Measurements from ENCODE around the gene PREPL. TPM values are rescaled to one million over a fixed set of nuclear protein-coding genes. Genes with fewer than 3 reads are reported as not detected.

Gene PREPL
- total and polyA plus RNA-seq, 2 of the 4 experiments (the other 2 are of a cell fraction): 27.6 to 39.6 TPM

- Histone ChIP-seq H3K56ac (ENCODE audit: extremely low read depth, insufficient read depth, low read length) (no peak overlapping the region), H3K14ac (replicated peaks; ENCODE audit: low read depth, low read length) (no peak overlapping the region), H3K9me1 (ENCODE audit: insufficient read depth, low read length) (no peaks in the 10 kb centered on the region), H3K23ac (ENCODE audit: low read depth, low read length) (no peak overlapping the region), H2BK15ac (ENCODE audit: low read depth, low read length) (no peak overlapping the region), H2BK120ac (ENCODE audit: low read depth, low read length) (no peak overlapping the region), H3K4me3 (ENCODE audit: insufficient read depth, low read depth, low read length) (no peak overlapping the region), H3K36me3 (ENCODE audit: control insufficient read depth, insufficient read depth, low read length) (no peaks in the 10 kb centered on the region), H3K4ac (ENCODE audit: low read depth, low read length) (no peak overlapping the region), H3K79me1 (ENCODE audit: low read depth in 1 of 2, low read length in 2 of 2) (peaks cover 3 to 4% of the 10 kb centered on the region in 2 experiments; a peak in 1 of 4 replicates), H2AFZ (replicated peaks; ENCODE audit: low read length, poor library complexity) (no peak overlapping the region), H3K27ac (ENCODE audit: insufficient read depth, low read length) (no peak overlapping the region), H4K8ac (ENCODE audit: low read depth in 2 of 2, low read length in 2 of 2) (no peak overlapping the region), H2BK20ac (ENCODE audit: low read depth, low read length) (no peak overlapping the region), H2AK9ac (replicated peaks; ENCODE audit: low read depth, low read length, poor library complexity) (no peak overlapping the region), H3K27me3 (ENCODE audit: control insufficient read depth, insufficient read depth, low read length) (no peaks in the 10 kb centered on the region), H3K18ac (ENCODE audit: low read depth, low read length) (no peak overlapping the region), H3K4me2 (ENCODE audit: low read depth, low read length) (no peak overlapping the region), H4K5ac (ENCODE audit: low read depth, low read length) (no peak overlapping the region), H4K91ac (ENCODE audit: insufficient read depth, low read depth, low read length) (no peak overlapping the region), H2AK5ac (ENCODE audit: low read depth, low read length) (no peak overlapping the region), H3K9me3 (ENCODE audit: control insufficient read depth, insufficient read depth, low read length) (no peaks in the 10 kb centered on the region), H3K9ac (ENCODE audit: low read depth, low read length) (no peak overlapping the region), H4K20me1 (ENCODE audit: insufficient read depth, low read length) (no peaks in the 10 kb centered on the region), H3K4me1 (ENCODE audit: control insufficient read depth, insufficient read depth, low read length) (no peaks in the 10 kb centered on the region), H2BK5ac (ENCODE audit: low read depth, low read length, poor library complexity, severe bottlenecking) (no peak overlapping the region)
- DNase-seq (no peak), ATAC-seq (ENCODE audit: low read depth) (no peak)
- CTCF ChIA-PET: no interaction called here
- in situ Hi-C loops (cut with MboI; ENCODE audit: low sequenced_read_pairs) (no loop called here), intact Hi-C loops (cut with micrococcal nuclease) (loop anchor here (10.0 kb wide), 1 partner anchor 283 kb away; no protein-coding TSS in a partner anchor), dilution Hi-C loops (cut with HindIII; ENCODE audit: low sequenced_read_pairs, unreplicated experiment) (no loop called here)
- no TSS peak for BruUV-seq (replicated peaks)
- POLR2A ChIA-PET (ENCODE audit: unreplicated experiment): no interaction called here
- TF ChIP-seq RAD21 (IDR thresholded peaks at IDR 0.05; ENCODE audit: low read length) (no peak), MXI1 (IDR thresholded peaks at IDR 0.05; ENCODE audit: borderline replicate concordance, low read depth, low read length) (no peak), ELK1 (IDR thresholded peaks at IDR 0.05; ENCODE audit: borderline replicate concordance, low read depth, low read length) (no peak), BHLHE40 (IDR thresholded peaks at IDR 0.05; ENCODE audit: low read depth, low read length) (no peak), FOS (IDR thresholded peaks at IDR 0.05; ENCODE audit: low read depth, low read length) (no peak), CHD1 (IDR thresholded peaks at IDR 0.05; ENCODE audit: low read depth, low read length) (no peak), MAZ (IDR thresholded peaks at IDR 0.05; ENCODE audit: borderline replicate concordance, low read depth, low read length) (no peak), SMC3 (IDR thresholded peaks at IDR 0.05; ENCODE audit: low read depth, low read length) (no peak), USF2 (IDR thresholded peaks at IDR 0.05; ENCODE audit: low read depth, low read length) (no peak), CEBPB (IDR thresholded peaks at IDR 0.05; ENCODE audit: low read depth, low read length) (no peak)
- no CpG with 5 or more reads among the region's 1 CpG for WGBS, 2 experiments (ENCODE audit: extremely low coverage in 2 of 2, insufficient read length in 1 of 2)
Observed at GRCh38 chr2:44367591-44367990, 6.3 kb upstream of the PREPL start.

Data from IMR-90 (cell line).